CD14-positive monocyte (primary cell): Measurements from ENCODE around the gene CCDC13. TPM values are rescaled to one million over a fixed set of nuclear protein-coding genes. Genes with fewer than 3 reads are reported as not detected.

Source experiments
- DNase-seq, 3 donors: peaks; one replicate each; pipeline ENCODE4 v3.0.0-alpha.2; 2011 to 2022
- H2AFZ ChIP-seq: 2 replicates; pipeline ENCODE4 v1.6.0; 2012; ENCODE audit warnings: mild to moderate bottlenecking, low read depth, low read length, inconsistent platforms; ENCODE audit not compliant: insufficient read depth, poor library complexity, severe bottlenecking
- H3K27ac ChIP-seq, 2 donors: 1 replicate in 1 of 2; 2 replicates in 1 of 2; pipeline ENCODE4 v1.5.1; 2012 to 2013; ENCODE audit warnings: low read length in 2 of 2, control low read depth in 1 of 2, inconsistent platforms in 1 of 2, low read depth in 1 of 2, mild to moderate bottlenecking in 1 of 2
- H3K27me3 ChIP-seq, 2 donors: one replicate each; pipeline versions ENCODE4 v1.6.0 to v1.6.1; 2011 to 2013; ENCODE audit warnings: low read length in 2 of 2; ENCODE audit not compliant: control insufficient read depth in 2 of 2, insufficient read depth in 2 of 2
- H3K36me3 ChIP-seq, 2 donors: replicated peaks in 1 of 2; 1 replicate in 1 of 2; 2 replicates in 1 of 2; pipeline versions ENCODE4 v1.5.1 to v1.6.1; 2012 to 2013; ENCODE audit warnings: low read length in 2 of 2, control low read depth in 1 of 2, inconsistent platforms in 1 of 2, mild to moderate bottlenecking in 1 of 2; ENCODE audit not compliant: insufficient read depth in 2 of 2, control insufficient read depth in 1 of 2
- H3K4me1 ChIP-seq, 2 donors: 1 replicate in 1 of 2; 2 replicates in 1 of 2; pipeline versions ENCODE4 v1.5.1 to v1.6.1; 2012 to 2013; ENCODE audit warnings: low read length in 2 of 2, control low read depth in 1 of 2, inconsistent platforms in 1 of 2, mild to moderate bottlenecking in 1 of 2, moderate library complexity in 1 of 2; ENCODE audit not compliant: insufficient read depth in 2 of 2, control insufficient read depth in 1 of 2
- H3K4me2 ChIP-seq: replicated peaks from 2 replicates; pipeline ENCODE3; 2012; ENCODE audit warnings: low read length, moderate library complexity, mild to moderate bottlenecking; ENCODE audit not compliant: poor library complexity, severe bottlenecking; ENCODE audit errors: extremely low read depth
- H3K4me3 ChIP-seq, 3 experiments: fragments of 200-600 bp in 1 of 3; sonication (generic) in 1 of 3; replicated peaks in 1 of 3; 1 replicate in 2 of 3; 2 replicates in 1 of 3; pipeline ENCODE4 v1.5.1; 2011 to 2013; ENCODE audit warnings: low read length in 3 of 3, mild to moderate bottlenecking in 3 of 3, control low read depth in 2 of 3, low read depth in 2 of 3, inconsistent platforms in 1 of 3, moderate library complexity in 1 of 3
- H3K79me2 ChIP-seq: 2 replicates; pipeline ENCODE4 v1.6.0; 2012; ENCODE audit warnings: mild to moderate bottlenecking, control low read depth, inconsistent platforms, low read length, moderate library complexity; ENCODE audit not compliant: insufficient read depth
- H3K9ac ChIP-seq: 2 replicates; pipeline ENCODE4 v1.6.0; 2017; ENCODE audit warnings: low read length, mild to moderate bottlenecking; ENCODE audit not compliant: insufficient read depth, poor library complexity, severe bottlenecking
- H3K9me3 ChIP-seq, 2 donors: replicated peaks in 1 of 2; 1 replicate in 1 of 2; 2 replicates in 1 of 2; pipeline versions ENCODE4 v1.5.1 to v1.6.1; 2012 to 2013; ENCODE audit warnings: low read length in 2 of 2, control low read depth in 1 of 2; ENCODE audit not compliant: control insufficient read depth in 1 of 2, insufficient read depth in 1 of 2
- H4K20me1 ChIP-seq: 2 replicates; pipeline ENCODE4 v1.6.0; 2012; ENCODE audit warnings: mild to moderate bottlenecking, low read length, control low read depth, moderate library complexity; ENCODE audit not compliant: insufficient read depth
- H3K27ac Mint-ChIP-seq, 7 donors: one replicate each; pipeline ENCODE4 v1.8.0; 2020; ENCODE audit warnings: mild to moderate bottlenecking in 7 of 7, mixed read lengths in 7 of 7, moderate library complexity in 6 of 7, inconsistent platforms in 2 of 7
- H3K27me3 Mint-ChIP-seq, 3 donors: one replicate each; pipeline ENCODE4 v1.8.0; 2021 to 2022; ENCODE audit warnings: low read depth in 3 of 3, mild to moderate bottlenecking in 3 of 3, mixed read lengths in 3 of 3, moderate library complexity in 3 of 3, inconsistent platforms in 1 of 3
- H3K36me3 Mint-ChIP-seq, 2 donors: one replicate each; pipeline ENCODE4 v1.8.0; 2020; ENCODE audit warnings: mixed read lengths in 2 of 2, inconsistent platforms in 1 of 2, mild to moderate bottlenecking in 1 of 2
- H3K4me1 Mint-ChIP-seq: one replicate; pipeline ENCODE4 v1.8.0; 2020; ENCODE audit warnings: mild to moderate bottlenecking, mixed read lengths
- H3K4me3 Mint-ChIP-seq, 2 donors: one replicate each; pipeline ENCODE4 v1.8.0; 2020; ENCODE audit warnings: mild to moderate bottlenecking in 2 of 2, mixed read lengths in 2 of 2, moderate library complexity in 1 of 2
- H3K9me3 Mint-ChIP-seq, 7 donors: one replicate each; pipeline ENCODE4 v1.8.0; 2020 to 2022; ENCODE audit warnings: mixed read lengths in 7 of 7, mild to moderate bottlenecking in 6 of 7, moderate library complexity in 6 of 7, inconsistent platforms in 2 of 7
- WGBS: methylation state at CpG from one replicate; pipeline ENCODE4 v1.1.5; 2013; ENCODE audit warnings: missing lambda C conversion rate; ENCODE audit not compliant: insufficient coverage; 5-methylcytosine and 5-hydroxymethylcytosine counted together
- intact Hi-C, 2 donors: fragments of 100-400 bp; cut with micrococcal nuclease; formaldehyde crosslinking; loops; one replicate each; pipeline versions ENCODE4 v1.15.0 to v1.15.1; 2023
- polyA plus RNA-seq, 3 donors: library from polyadenylated mRNA; depleted of rRNA in 1 of 3; unstranded in 2 of 3; stranded (reverse) in 1 of 3; fragments of 300-500 nt in 2 of 3; fragments of >200 nt in 1 of 3; fragmentation: Illumina TruSeq in 2 of 3; gene quantifications; 1 replicate in 2 of 3; 2 replicates in 1 of 3; pipeline ENCODE4 v1.2.3, GENCODE V29; 2012 to 2021
- TF ChIP-seq, protein P1 (sequence below): fragments of 200-600 bp; IDR thresholded peaks from one replicate; pipeline ENCODE4 v1.8.0; 2022; ENCODE audit warnings: antibody characterized with exemption, mild to moderate bottlenecking

CCDC13 gene
- polyA plus RNA-seq, 3 donors, result 0.97 to 2.4 (median 1.8) TPM

DNA sequence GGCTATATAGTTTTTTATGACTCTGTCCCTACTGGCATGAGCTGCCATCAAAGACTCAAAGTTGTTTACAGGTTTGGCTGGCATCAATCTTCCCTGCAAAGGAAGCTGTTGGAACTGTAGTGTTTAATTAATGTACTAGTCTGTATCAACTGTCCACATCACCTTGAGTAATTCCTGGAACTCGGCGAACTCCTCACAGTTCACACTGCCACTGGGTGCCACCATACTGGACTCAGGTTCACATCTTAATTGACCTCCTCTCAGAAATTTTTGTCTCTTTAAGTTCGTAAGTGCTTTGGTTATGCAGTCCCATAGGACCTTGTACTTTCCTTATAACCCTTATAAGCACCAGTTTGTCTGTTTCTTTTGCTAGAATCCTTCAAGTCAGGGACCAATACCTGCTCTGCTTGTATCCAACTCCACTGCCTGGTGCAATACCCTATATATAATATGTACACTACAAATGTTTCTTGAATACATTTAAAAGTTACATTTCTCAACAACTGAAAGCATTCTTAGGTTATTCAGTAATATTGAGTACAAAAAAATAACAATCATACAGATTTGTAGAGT lies 28.1 kb upstream of the CCDC13 start:
- no peaks in the 10 kb centered on the region for H3K9me3 ChIP-seq
- H3K36me3 Mint-ChIP-seq, result peaks cover 5 to 8% of the 10 kb centered on the region in 2 donors
- H3K4me1 Mint-ChIP-seq, result peaks cover 50% of the 10 kb centered on the region
- H4K20me1 ChIP-seq, result peaks cover 29% of the 10 kb centered on the region
- H3K4me3 Mint-ChIP-seq, result no peak overlapping the region
- H3K27me3 ChIP-seq, result peaks cover 0 to 10% of the 10 kb centered on the region in 2 donors
- no peak overlapping the region for H3K4me3 ChIP-seq
- peaks cover 28 to 39% of the 10 kb centered on the region in 2 donors for H3K4me1 ChIP-seq
- 92% methylated on average over 2 of the region's 3 CpGs for WGBS
- no peak overlapping the region for H3K4me2 ChIP-seq
- H3K36me3 ChIP-seq, result no peaks in the 10 kb centered on the region
- DNase-seq, result no peak
- H3K9me3 Mint-ChIP-seq, result peaks cover 0 to 6% (median 2%) of the 10 kb centered on the region in 7 donors
- no peak overlapping the region for H3K27ac ChIP-seq
- H2AFZ ChIP-seq, result no peak overlapping the region
- H3K79me2 ChIP-seq, result peaks cover 51% of the 10 kb centered on the region
- peak overlapping the region in 1 of 7 donors; percentile 70 for H3K27ac Mint-ChIP-seq
- intact Hi-C loops, result loop anchor here in 1 of 2 donors (10.0 kb wide), 1 partner anchor 196 kb away; the partner anchor contains the start of gene NKTR
- TF ChIP-seq, protein P1, sequence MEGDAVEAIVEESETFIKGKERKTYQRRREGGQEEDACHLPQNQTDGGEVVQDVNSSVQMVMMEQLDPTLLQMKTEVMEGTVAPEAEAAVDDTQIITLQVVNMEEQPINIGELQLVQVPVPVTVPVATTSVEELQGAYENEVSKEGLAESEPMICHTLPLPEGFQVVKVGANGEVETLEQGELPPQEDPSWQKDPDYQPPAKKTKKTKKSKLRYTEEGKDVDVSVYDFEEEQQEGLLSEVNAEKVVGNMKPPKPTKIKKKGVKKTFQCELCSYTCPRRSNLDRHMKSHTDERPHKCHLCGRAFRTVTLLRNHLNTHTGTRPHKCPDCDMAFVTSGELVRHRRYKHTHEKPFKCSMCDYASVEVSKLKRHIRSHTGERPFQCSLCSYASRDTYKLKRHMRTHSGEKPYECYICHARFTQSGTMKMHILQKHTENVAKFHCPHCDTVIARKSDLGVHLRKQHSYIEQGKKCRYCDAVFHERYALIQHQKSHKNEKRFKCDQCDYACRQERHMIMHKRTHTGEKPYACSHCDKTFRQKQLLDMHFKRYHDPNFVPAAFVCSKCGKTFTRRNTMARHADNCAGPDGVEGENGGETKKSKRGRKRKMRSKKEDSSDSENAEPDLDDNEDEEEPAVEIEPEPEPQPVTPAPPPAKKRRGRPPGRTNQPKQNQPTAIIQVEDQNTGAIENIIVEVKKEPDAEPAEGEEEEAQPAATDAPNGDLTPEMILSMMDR, result no peak
- H3K27me3 Mint-ChIP-seq, result peaks cover 10 to 15% (median 11%) of the 10 kb centered on the region in 3 donors
- no peak overlapping the region for H3K9ac ChIP-seq

DNA sequence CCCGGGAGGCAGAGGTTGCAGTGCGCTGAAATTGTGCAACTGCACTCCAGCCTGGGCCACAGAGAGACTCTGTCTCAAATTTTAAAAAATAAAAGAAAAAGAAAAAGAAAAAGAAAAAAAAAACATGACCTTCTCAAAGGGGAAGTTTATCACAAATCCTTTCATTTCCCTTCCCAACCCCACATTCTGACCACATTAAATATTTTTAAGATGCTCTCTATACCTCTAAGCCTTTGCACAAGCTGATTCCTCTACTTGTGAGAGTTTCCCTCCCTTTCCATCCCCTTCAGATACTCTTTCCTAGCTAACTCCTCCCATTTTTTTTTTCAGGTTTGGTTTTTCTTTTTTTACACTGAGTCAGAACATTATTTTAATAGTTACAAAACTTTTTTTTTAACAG lies 27.2 kb upstream of the CCDC13 start:
- no CpG with 5 or more reads among the region's 2 CpGs for WGBS
- Histone ChIP-seq H2AFZ (no peak overlapping the region), H3K4me2 (no peak overlapping the region), H3K27me3 (peaks cover 0 to 3% of the 10 kb centered on the region in 2 donors), H3K4me1 (peaks cover 27 to 37% of the 10 kb centered on the region in 2 donors), H3K27ac (no peak overlapping the region), H3K9ac (no peak overlapping the region), H3K4me3 (no peak overlapping the region), H3K36me3 (no peaks in the 10 kb centered on the region), H4K20me1 (peaks cover 38% of the 10 kb centered on the region), H3K79me2 (peaks cover 60% of the 10 kb centered on the region), H3K9me3 (no peaks in the 10 kb centered on the region)
- Mint-ChIP-seq H3K4me3 (no peak overlapping the region), H3K36me3 (peaks cover 5 to 8% of the 10 kb centered on the region in 2 donors), H3K4me1 (peaks cover 46% of the 10 kb centered on the region), H3K27ac (peak overlapping the region in 3 of 7 donors; percentile 36 to 77 (median 40)), H3K9me3 (peaks cover 0 to 4% (median 2%) of the 10 kb centered on the region in 7 donors), H3K27me3 (peaks cover 2 to 7% (median 2%) of the 10 kb centered on the region in 3 donors)
- no peak for DNase-seq
- TF ChIP-seq, protein P1, result no peak
- intact Hi-C loops, result loop anchor here in 1 of 2 donors (10.0 kb wide), 1 partner anchor 195 kb away; the partner anchor contains the start of gene NKTR
